ENCODE data around the gene DNAJC8.

DNAJC8 gene

GRCh38 chr1:28195780-28196179 lies 37.0 kb downstream of the DNAJC8 start:
- TF ChIP-seq ZNF384 (IDR thresholded peaks at IDR 0.05), result no peak
- no peak for TF ChIP-seq TARDBP (IDR thresholded peaks at IDR 0.05)
- TF ChIP-seq NFRKB (IDR thresholded peaks at IDR 0.05), result no peak
- TF ChIP-seq BHLHE40 (IDR thresholded peaks at IDR 0.05; ENCODE audit: borderline replicate concordance), result no peak
- TF ChIP-seq ELF4 (IDR thresholded peaks at IDR 0.05), result no peak
- no peak for TF ChIP-seq FOXA1 (IDR thresholded peaks at IDR 0.05)
- no peak for TF ChIP-seq SP1 (IDR thresholded peaks at IDR 0.05)
- no peak for TF ChIP-seq ARNT (IDR thresholded peaks at IDR 0.05)
- TF ChIP-seq L3MBTL2 (conservative IDR thresholded peaks at IDR 0.05), result no peak
- TF ChIP-seq LEF1 (IDR thresholded peaks at IDR 0.05; ENCODE audit: borderline replicate concordance), result no peak
- no peak for TF ChIP-seq SUZ12 (IDR thresholded peaks at IDR 0.05)
- TF ChIP-seq FOXM1 (IDR thresholded peaks at IDR 0.05; ENCODE audit: borderline replicate concordance), result no peak
- ChIA-PET POLR2A (no interaction called here), CTCF (interaction anchor here (0.6 to 0.9 kb wide), 3 partner anchors 105 to 705 kb away, joined by 3 to 7 read pairs (median 3); no protein-coding TSS in a partner anchor)
- no peak for DNase-seq (ENCODE audit: extremely low spot score)

- ChIA-PET CTCF (no interaction called here), POLR2A (interaction anchor here (1.2 kb wide), 1 partner anchor 106 kb away, joined by 3 read pairs; the partner anchor contains the start of gene EYA3)
Observed at GRCh38 chr1:28194326-28195035, 38.3 kb downstream of the DNAJC8 start.

GRCh38 chr1:28193701-28194161 lies 39.1 kb downstream of the DNAJC8 start:
- no peak for DNase-seq (ENCODE audit: extremely low spot score)
- TF ChIP-seq ELF4 (IDR thresholded peaks at IDR 0.05) (no peak), TARDBP (IDR thresholded peaks at IDR 0.05) (no peak), LEF1 (IDR thresholded peaks at IDR 0.05; ENCODE audit: borderline replicate concordance) (no peak), SUZ12 (IDR thresholded peaks at IDR 0.05) (no peak), ZNF384 (IDR thresholded peaks at IDR 0.05) (no peak), L3MBTL2 (conservative IDR thresholded peaks at IDR 0.05) (no peak), SP1 (IDR thresholded peaks at IDR 0.05) (no peak), FOXM1 (IDR thresholded peaks at IDR 0.05; ENCODE audit: borderline replicate concordance) (no peak), ARNT (IDR thresholded peaks at IDR 0.05) (no peak), PKNOX1 (IDR thresholded peaks at IDR 0.05) (no peak), NFRKB (IDR thresholded peaks at IDR 0.05) (no peak), BHLHE40 (IDR thresholded peaks at IDR 0.05; ENCODE audit: borderline replicate concordance) (no peak), FOXA1 (IDR thresholded peaks at IDR 0.05) (no peak), CTBP1 (IDR thresholded peaks at IDR 0.05; ENCODE audit: borderline replicate concordance) (no peak), HDGF (IDR thresholded peaks at IDR 0.05; ENCODE audit: borderline replicate concordance) (no peak), FOXK2 (IDR thresholded peaks at IDR 0.05) (no peak)
- ChIA-PET CTCF (no interaction called here), POLR2A (interaction anchor here (1.2 kb wide), 1 partner anchor 105 kb away, joined by 3 read pairs; the partner anchor contains the start of gene EYA3)

More at GRCh38 chr1:28194326-28195035, 38.3 kb downstream of the DNAJC8 start:
- TF ChIP-seq FOXA1 (IDR thresholded peaks at IDR 0.05) (no peak), HDGF (IDR thresholded peaks at IDR 0.05; ENCODE audit: borderline replicate concordance) (no peak), BHLHE40 (IDR thresholded peaks at IDR 0.05; ENCODE audit: borderline replicate concordance) (no peak), ZNF384 (IDR thresholded peaks at IDR 0.05) (no peak), PKNOX1 (IDR thresholded peaks at IDR 0.05) (no peak), ELF4 (IDR thresholded peaks at IDR 0.05) (no peak), NFRKB (IDR thresholded peaks at IDR 0.05) (no peak), FOXM1 (IDR thresholded peaks at IDR 0.05; ENCODE audit: borderline replicate concordance) (no peak), LEF1 (IDR thresholded peaks at IDR 0.05; ENCODE audit: borderline replicate concordance) (no peak), FOXK2 (IDR thresholded peaks at IDR 0.05) (no peak), SP1 (IDR thresholded peaks at IDR 0.05) (no peak), ARNT (IDR thresholded peaks at IDR 0.05) (no peak), SUZ12 (IDR thresholded peaks at IDR 0.05) (no peak), L3MBTL2 (conservative IDR thresholded peaks at IDR 0.05) (no peak), TARDBP (IDR thresholded peaks at IDR 0.05) (no peak), CTBP1 (IDR thresholded peaks at IDR 0.05; ENCODE audit: borderline replicate concordance) (no peak)
- no peak for DNase-seq (ENCODE audit: extremely low spot score)

- no peak for TF ChIP-seq NFRKB (IDR thresholded peaks at IDR 0.05)
- no peak for TF ChIP-seq L3MBTL2 (conservative IDR thresholded peaks at IDR 0.05)
- no peak for TF ChIP-seq FOXM1 (IDR thresholded peaks at IDR 0.05; ENCODE audit: borderline replicate concordance)
- CTCF ChIA-PET, result interaction anchor here (0.7 kb wide), 1 partner anchor 627 kb away, joined by 3 read pairs; no protein-coding TSS in a partner anchor
- DNase-seq (ENCODE audit: extremely low spot score), result no peak
- POLR2A ChIA-PET, result no interaction called here
Observed at GRCh38 chr1:28190996-28191645, 41.7 kb downstream of the DNAJC8 start.

GRCh38 chr1:28190337-28190979 lies 42.4 kb downstream of the DNAJC8 start:
- POLR2A ChIA-PET, result no interaction called here
- TF ChIP-seq HDGF (IDR thresholded peaks at IDR 0.05; ENCODE audit: borderline replicate concordance) (no peak), SP1 (IDR thresholded peaks at IDR 0.05) (no peak), ARNT (IDR thresholded peaks at IDR 0.05) (no peak), FOXK2 (IDR thresholded peaks at IDR 0.05) (no peak), LEF1 (IDR thresholded peaks at IDR 0.05; ENCODE audit: borderline replicate concordance) (no peak), L3MBTL2 (conservative IDR thresholded peaks at IDR 0.05) (no peak), BHLHE40 (IDR thresholded peaks at IDR 0.05; ENCODE audit: borderline replicate concordance) (no peak), FOXA1 (IDR thresholded peaks at IDR 0.05) (no peak), CTBP1 (IDR thresholded peaks at IDR 0.05; ENCODE audit: borderline replicate concordance) (no peak), ELF4 (IDR thresholded peaks at IDR 0.05) (no peak), SUZ12 (IDR thresholded peaks at IDR 0.05) (no peak), PKNOX1 (IDR thresholded peaks at IDR 0.05) (no peak), ZNF384 (IDR thresholded peaks at IDR 0.05) (no peak), NFRKB (IDR thresholded peaks at IDR 0.05) (no peak), TARDBP (IDR thresholded peaks at IDR 0.05) (no peak), FOXM1 (IDR thresholded peaks at IDR 0.05; ENCODE audit: borderline replicate concordance) (no peak)
- CTCF ChIA-PET, result no interaction called here
- DNase-seq (ENCODE audit: extremely low spot score), result no peak
